Upper lobe of left lung (tissue), 6 donors: ENCODE data around the gene GPR84. TPM values are rescaled to one million over a fixed set of nuclear protein-coding genes. Genes with fewer than 3 reads are reported as not detected.

Experiments used
- ATAC-seq, 2 donors: fragments of 200-7000 bp; cut with Tn5 transposase; one replicate each; pipeline ENCODE4 v1.9.1; 2022; ENCODE audit warnings: mild to moderate bottlenecking in 2 of 2, moderate library complexity in 2 of 2; ENCODE audit not compliant: low FRiP score in 2 of 2
- DNase-seq, 2 donors: peaks; one replicate each; pipeline ENCODE4 v3.0.0-alpha.2; 2019 to 2020
- H3K27ac ChIP-seq, 4 donors: fragments of 200-600 bp; sonication (generic); one replicate each; pipeline ENCODE4 v1.5.1; 2016 to 2019
- H3K27me3 ChIP-seq, 4 donors: fragments of 200-600 bp; sonication (generic); one replicate each; pipeline ENCODE4 v1.5.1; 2017 to 2019
- H3K36me3 ChIP-seq, 4 donors: fragments of 200-600 bp; sonication (generic); one replicate each; pipeline ENCODE4 v1.5.1; 2016 to 2019
- H3K4me1 ChIP-seq, 4 donors: fragments of 200-600 bp; sonication (generic); one replicate each; pipeline ENCODE4 v1.5.1; 2018 to 2019
- H3K4me3 ChIP-seq, 4 donors: fragments of 200-600 bp; sonication (generic); one replicate each; pipeline ENCODE4 v1.5.1; 2017 to 2019; ENCODE audit warnings: mild to moderate bottlenecking in 2 of 4, moderate library complexity in 1 of 4
- H3K9me3 ChIP-seq, 4 donors: fragments of 200-600 bp; sonication (generic); one replicate each; pipeline ENCODE4 v1.5.1; 2018 to 2019
- EP300 ChIP-seq, 4 donors: sonication (generic); formaldehyde crosslinking; IDR thresholded peaks; one replicate each; pipeline ENCODE4 v1.5.1; 2017; ENCODE audit warnings: antibody characterized with exemption in 4 of 4, control low read depth in 2 of 4
- POLR2A ChIP-seq, 4 donors: fragments of 450-650 bp; IDR thresholded peaks; one replicate each; pipeline ENCODE4 v1.5.1; 2016 to 2017; ENCODE audit warnings: antibody characterized with exemption in 4 of 4, mild to moderate bottlenecking in 2 of 4
- POLR2AphosphoS5 ChIP-seq, 2 donors: sonication (generic); formaldehyde crosslinking; IDR thresholded peaks; one replicate each; pipeline ENCODE4 v1.5.1; 2017; ENCODE audit warnings: antibody characterized with exemption in 2 of 2
- WGBS, 2 donors: methylation state at CpG; one replicate each; pipeline ENCODE4 v1.1.5; 2017 to 2018; 5-methylcytosine and 5-hydroxymethylcytosine counted together
- total RNA-seq, 6 donors: library from RNA; depleted of rRNA in 4 of 6; stranded (reverse); fragments of >200 nt in 4 of 6; gene quantifications; one replicate each; pipeline versions ENCODE4 v1.1.0 to v1.2.1, GENCODE V29; 2016 to 2021
- TF ChIP-seq, protein P1 (sequence below), 6 experiments: fragments of 450-650 bp in 4 of 6; fragments of 200-600 bp in 2 of 6; sonication (generic) in 2 of 6; IDR thresholded peaks; one replicate each; pipeline ENCODE4 v1.5.1; 2016 to 2019; ENCODE audit warnings: antibody characterized with exemption in 6 of 6
- donor health status: DM: no; HTN: no; CAD: no; lungs with moderate emphysema.
- donor health status: DM: no; HTN: yes; CAD: no; lungs with severe emphysema.

GPR84 gene
- total RNA-seq, 6 donors from 2014 or later = 0.39 to 2.1 (median 1.1) TPM; not detected in 2

DNA sequence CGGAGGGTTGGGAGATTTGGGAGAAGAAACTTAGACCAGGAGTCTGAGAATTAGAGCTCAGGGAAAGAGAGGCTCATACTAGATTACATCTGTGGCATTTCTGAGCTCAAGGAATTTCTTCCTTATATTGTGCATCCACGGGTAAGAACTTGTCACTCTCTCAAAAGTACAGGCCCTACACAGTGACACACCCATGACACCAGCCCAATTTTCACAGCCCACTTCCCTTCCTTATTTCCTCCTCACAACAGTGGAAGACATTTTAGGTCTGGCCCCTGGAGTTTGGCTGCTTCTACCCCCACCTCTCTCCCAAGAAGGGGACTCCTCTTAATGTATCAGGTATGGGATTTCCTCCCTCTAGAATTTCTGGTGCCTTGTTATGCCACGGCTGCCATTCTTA, 29.5 kb upstream of the GPR84 start:
- Histone ChIP-seq H3K9me3 (no peaks in the 10 kb centered on the region), H3K36me3 (peaks cover 4 to 58% (median 39%) of the 10 kb centered on the region in 4 donors), H3K4me3 (no peak overlapping the region), H3K4me1 (peaks cover 7 to 27% (median 12%) of the 10 kb centered on the region in 4 donors), H3K27me3 (no peaks in the 10 kb centered on the region), H3K27ac (peak overlapping the region in 2 of 4 donors; percentile 5 to 52)
- no peak for TF ChIP-seq POLR2A (IDR thresholded peaks at IDR 0.05)
- TF ChIP-seq, protein P1, sequence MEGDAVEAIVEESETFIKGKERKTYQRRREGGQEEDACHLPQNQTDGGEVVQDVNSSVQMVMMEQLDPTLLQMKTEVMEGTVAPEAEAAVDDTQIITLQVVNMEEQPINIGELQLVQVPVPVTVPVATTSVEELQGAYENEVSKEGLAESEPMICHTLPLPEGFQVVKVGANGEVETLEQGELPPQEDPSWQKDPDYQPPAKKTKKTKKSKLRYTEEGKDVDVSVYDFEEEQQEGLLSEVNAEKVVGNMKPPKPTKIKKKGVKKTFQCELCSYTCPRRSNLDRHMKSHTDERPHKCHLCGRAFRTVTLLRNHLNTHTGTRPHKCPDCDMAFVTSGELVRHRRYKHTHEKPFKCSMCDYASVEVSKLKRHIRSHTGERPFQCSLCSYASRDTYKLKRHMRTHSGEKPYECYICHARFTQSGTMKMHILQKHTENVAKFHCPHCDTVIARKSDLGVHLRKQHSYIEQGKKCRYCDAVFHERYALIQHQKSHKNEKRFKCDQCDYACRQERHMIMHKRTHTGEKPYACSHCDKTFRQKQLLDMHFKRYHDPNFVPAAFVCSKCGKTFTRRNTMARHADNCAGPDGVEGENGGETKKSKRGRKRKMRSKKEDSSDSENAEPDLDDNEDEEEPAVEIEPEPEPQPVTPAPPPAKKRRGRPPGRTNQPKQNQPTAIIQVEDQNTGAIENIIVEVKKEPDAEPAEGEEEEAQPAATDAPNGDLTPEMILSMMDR (IDR thresholded peaks at IDR 0.05) = no peak
- TF ChIP-seq EP300 (IDR thresholded peaks at IDR 0.05) = no peak
- TF ChIP-seq POLR2AphosphoS5 (IDR thresholded peaks at IDR 0.05) = no peak
- 50 to 60% methylated on average over 3 of the region's 3 CpGs for WGBS, 2 donors
- ATAC-seq (peak in 1 of 2 donors; percentile 23), DNase-seq (no peak)

DNA sequence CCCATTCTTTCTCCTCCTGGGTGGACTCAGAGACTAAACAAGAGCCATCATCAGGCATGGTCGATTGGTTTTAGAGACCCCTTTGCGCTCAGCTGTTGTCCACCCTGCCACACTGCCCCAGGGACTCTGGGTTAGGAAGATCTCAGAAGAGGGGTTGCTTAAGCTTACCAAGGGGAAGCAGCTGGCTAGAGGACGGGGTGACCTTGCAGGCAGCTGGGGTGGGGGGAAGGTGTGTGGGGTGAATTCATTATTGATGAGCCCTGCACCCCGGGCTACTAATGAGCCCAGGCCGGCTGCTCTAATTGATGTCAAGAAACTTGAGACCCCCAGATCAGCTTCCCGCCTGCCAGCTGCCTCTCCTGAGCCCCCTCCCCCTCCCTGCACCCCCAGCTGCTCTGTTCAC, 28.9 kb upstream of the GPR84 start:
- Histone ChIP-seq H3K4me1 (peaks cover 12 to 27% (median 12%) of the 10 kb centered on the region in 4 donors), H3K9me3 (no peaks in the 10 kb centered on the region), H3K27ac (peak overlapping the region in 1 of 4 donors; percentile 52), H3K36me3 (peaks cover 4 to 52% (median 34%) of the 10 kb centered on the region in 4 donors), H3K27me3 (no peaks in the 10 kb centered on the region), H3K4me3 (no peak overlapping the region)
- 63 to 64% methylated on average over 6 of the region's 6 CpGs for WGBS, 2 donors
- ATAC-seq (no peak), DNase-seq (no peak)
- TF ChIP-seq EP300 (IDR thresholded peaks at IDR 0.05) = no peak
- no peak for TF ChIP-seq POLR2A (IDR thresholded peaks at IDR 0.05)
- TF ChIP-seq, protein P1 (IDR thresholded peaks at IDR 0.05) = no peak
- no peak for TF ChIP-seq POLR2AphosphoS5 (IDR thresholded peaks at IDR 0.05)

DNA sequence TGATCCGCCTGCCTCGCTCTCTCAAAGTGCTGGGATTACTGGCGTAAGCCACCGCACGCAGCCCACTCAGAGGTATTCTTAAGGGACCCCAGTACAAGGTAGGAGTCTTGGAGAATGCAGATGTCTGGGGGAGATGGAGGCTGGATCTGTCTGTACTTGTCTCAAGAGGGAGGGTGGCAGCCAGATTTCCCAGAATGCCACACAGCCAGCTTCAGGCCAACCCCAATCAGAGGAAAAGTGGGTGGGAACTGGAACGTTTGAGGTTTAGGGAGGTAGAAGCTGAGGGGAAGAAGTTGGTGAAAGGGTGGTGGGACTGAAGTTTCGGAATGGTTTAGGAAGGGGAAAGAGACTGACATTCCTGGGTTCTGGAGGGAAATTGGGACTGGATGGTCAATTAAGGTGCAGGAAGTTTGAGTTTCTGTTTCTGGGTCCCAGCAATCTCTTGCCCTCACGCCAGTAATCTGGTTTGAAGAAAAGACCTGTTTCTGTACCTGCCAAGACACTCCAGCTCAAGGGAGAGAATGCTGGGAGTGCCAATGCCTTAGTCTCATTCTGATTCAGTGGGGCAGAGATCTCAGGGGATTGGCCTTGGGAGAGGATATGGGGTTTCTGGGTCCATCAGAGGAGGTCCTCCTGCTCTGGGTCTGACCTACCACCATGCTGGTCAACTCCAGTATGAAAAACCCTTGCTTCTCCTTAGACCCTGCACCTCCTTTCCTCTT, 28.4 kb upstream of the GPR84 start:
- peaks cover 4 to 47% (median 29%) of the 10 kb centered on the region in 4 donors for H3K36me3 ChIP-seq
- no peaks in the 10 kb centered on the region for H3K27me3 ChIP-seq
- H3K4me1 ChIP-seq = peaks cover 13 to 31% (median 16%) of the 10 kb centered on the region in 4 donors
- no peak overlapping the region for H3K27ac ChIP-seq
- no peaks in the 10 kb centered on the region for H3K9me3 ChIP-seq
- DNase-seq (no peak), ATAC-seq (no peak)
- no peak overlapping the region for H3K4me3 ChIP-seq
- WGBS, 2 donors = 80 to 82% methylated on average over 7 to 8 of the region's 8 CpGs
- no peak for TF ChIP-seq EP300 (IDR thresholded peaks at IDR 0.05)
- TF ChIP-seq, protein P1 (IDR thresholded peaks at IDR 0.05) = no peak
- no peak for TF ChIP-seq POLR2AphosphoS5 (IDR thresholded peaks at IDR 0.05)
- no peak for TF ChIP-seq POLR2A (IDR thresholded peaks at IDR 0.05)

DNA sequence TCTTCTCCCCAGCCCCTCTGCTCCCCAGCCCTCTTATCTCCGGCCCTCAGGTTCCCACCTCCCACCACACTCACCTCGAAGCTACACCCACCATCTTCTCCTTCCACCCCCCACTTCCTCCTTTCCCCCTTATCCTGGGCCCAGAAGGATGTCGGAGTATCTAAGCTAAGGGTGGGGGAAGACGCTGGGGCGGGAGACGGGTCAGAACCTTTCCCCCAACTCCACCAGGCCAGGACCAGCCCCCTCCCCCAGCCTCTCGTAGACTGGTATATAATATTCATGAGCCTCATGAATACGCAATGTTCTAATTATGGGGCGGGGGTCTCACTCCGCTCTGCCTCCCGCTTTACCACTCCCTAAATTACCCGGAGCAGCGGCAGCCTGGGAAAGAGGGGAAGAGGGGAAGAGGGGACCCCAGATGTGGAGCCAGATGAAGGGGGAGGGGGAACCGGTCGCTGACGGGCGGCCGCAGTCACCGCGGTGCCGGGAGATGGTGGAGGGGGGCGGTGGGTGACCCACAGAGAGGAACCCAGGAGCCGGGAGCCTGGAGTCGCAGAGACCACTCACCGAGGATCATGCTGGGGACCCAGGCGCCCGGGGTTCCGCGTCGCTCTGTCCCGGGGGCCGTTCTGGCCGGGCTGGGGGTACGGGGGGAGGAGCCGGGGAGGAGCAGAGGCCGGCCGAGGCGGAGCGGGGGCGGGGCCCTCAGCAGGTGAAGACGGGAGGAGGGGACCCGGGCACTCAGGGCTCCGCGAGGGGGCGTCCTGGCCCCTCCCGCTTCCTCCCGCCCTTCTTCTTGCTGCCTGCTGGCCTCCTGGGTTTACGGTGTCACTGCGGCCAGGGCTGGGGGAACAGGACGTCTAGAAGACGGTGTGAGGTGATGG, 26.6 kb upstream of the GPR84 start:
- peak; percentile 68 to 91 for DNase-seq
- H3K4me1 ChIP-seq = peaks cover 14 to 36% (median 18%) of the 10 kb centered on the region in 4 donors

More for the DNA sequence above, 26.6 kb upstream of the GPR84 start:
- H3K9me3 ChIP-seq = no peaks in the 10 kb centered on the region
- peak overlapping the region in 2 of 4 donors; percentile 37 to 46 for H3K27ac ChIP-seq
- ATAC-seq = peak in 1 of 2 donors; percentile 22
- peak overlapping the region in 3 of 4 donors; percentile 41 to 54 (median 51) for H3K4me3 ChIP-seq
- H3K36me3 ChIP-seq = peaks cover 0 to 29% (median 13%) of the 10 kb centered on the region in 4 donors
- no peaks in the 10 kb centered on the region for H3K27me3 ChIP-seq
- 26 to 29% methylated on average over 36 to 51 of the region's 51 CpGs for WGBS, 2 donors
- no peak for TF ChIP-seq POLR2A (IDR thresholded peaks at IDR 0.05)
- TF ChIP-seq, protein P1 (IDR thresholded peaks at IDR 0.05) = no peak
- TF ChIP-seq POLR2AphosphoS5 (IDR thresholded peaks at IDR 0.05) = no peak
- TF ChIP-seq EP300 (IDR thresholded peaks at IDR 0.05) = no peak
